ENCODE results near the gene CCNT2.

The CCNT2 gene

DNA sequence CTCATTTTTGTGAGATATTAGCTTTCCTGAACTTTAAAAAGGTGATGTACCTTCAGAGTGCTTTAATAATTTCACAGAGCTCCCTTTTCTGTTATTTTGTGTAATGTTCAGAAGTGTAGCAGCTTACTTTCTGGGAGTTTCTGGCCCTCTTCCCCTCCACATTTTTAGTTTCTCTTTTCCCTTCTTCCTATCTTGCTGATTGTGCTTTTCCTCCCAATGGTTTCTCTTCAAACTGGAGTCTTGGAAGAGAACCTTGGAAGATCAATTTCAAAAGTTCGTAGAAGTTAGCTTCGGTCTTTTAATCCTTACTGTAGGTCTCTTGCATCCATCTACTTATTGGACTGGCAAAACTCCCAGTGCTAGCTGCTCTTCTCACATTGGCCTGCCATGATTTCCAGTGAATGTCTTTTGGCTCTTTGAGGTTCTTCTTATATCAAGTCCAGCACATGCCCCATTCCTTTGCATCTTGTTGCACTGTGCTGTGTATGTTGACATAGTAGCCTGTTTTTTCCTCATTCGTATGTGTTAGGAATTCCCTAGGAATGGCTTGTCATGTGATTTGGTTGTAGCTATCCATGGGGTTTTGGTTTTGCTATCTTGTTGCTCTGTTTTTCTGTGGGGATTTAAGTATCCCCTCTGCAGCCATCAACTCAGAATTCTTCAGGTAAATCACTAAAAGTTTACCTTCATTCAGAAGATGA is 7.8 kb downstream of the CCNT2 start:
- TF ChIP-seq SIN3A (IDR thresholded peaks at IDR 0.05; ENCODE audit: borderline replicate concordance, insufficient read depth, low read length) (no peak), TAF1 (IDR thresholded peaks at IDR 0.05; ENCODE audit: borderline replicate concordance, insufficient read depth, low read length) (no peak), FOXP2 (optimal IDR thresholded peaks at IDR 0.05; ENCODE audit: borderline replicate concordance, extremely low read depth, extremely low read length, insufficient read depth) (no peak), POLR2AphosphoS5 (IDR thresholded peaks at IDR 0.05; ENCODE audit: low read depth, low read length) (no peak)
- TF ChIP-seq, protein P1, sequence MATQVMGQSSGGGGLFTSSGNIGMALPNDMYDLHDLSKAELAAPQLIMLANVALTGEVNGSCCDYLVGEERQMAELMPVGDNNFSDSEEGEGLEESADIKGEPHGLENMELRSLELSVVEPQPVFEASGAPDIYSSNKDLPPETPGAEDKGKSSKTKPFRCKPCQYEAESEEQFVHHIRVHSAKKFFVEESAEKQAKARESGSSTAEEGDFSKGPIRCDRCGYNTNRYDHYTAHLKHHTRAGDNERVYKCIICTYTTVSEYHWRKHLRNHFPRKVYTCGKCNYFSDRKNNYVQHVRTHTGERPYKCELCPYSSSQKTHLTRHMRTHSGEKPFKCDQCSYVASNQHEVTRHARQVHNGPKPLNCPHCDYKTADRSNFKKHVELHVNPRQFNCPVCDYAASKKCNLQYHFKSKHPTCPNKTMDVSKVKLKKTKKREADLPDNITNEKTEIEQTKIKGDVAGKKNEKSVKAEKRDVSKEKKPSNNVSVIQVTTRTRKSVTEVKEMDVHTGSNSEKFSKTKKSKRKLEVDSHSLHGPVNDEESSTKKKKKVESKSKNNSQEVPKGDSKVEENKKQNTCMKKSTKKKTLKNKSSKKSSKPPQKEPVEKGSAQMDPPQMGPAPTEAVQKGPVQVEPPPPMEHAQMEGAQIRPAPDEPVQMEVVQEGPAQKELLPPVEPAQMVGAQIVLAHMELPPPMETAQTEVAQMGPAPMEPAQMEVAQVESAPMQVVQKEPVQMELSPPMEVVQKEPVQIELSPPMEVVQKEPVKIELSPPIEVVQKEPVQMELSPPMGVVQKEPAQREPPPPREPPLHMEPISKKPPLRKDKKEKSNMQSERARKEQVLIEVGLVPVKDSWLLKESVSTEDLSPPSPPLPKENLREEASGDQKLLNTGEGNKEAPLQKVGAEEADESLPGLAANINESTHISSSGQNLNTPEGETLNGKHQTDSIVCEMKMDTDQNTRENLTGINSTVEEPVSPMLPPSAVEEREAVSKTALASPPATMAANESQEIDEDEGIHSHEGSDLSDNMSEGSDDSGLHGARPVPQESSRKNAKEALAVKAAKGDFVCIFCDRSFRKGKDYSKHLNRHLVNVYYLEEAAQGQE (IDR thresholded peaks at IDR 0.05; ENCODE audit: insufficient read depth in 1 of 2, low read depth in 2 of 2, low read length in 2 of 2): no peak

DNA sequence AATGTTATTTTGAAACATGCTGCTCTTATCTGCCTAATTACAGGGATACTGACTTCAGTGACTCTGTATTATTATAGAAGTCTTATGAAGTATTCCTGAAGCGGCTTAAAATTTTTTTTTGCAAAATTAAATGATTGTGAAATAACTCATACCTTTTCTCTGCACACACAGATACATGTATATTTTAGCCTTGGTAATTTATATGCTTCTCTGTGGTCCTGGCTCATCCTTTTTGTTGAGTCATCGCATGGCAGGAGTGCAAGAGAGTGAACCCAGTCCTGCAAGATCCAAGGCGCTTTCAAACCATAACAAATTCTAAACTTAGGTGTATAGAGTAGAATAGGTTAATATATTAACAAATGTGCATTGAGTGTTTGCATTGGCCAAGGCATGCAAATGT is 8.6 kb downstream of the CCNT2 start:
- TF ChIP-seq POLR2AphosphoS5 (IDR thresholded peaks at IDR 0.05; ENCODE audit: low read depth, low read length) (no peak), TAF1 (IDR thresholded peaks at IDR 0.05; ENCODE audit: borderline replicate concordance, insufficient read depth, low read length) (no peak), SIN3A (IDR thresholded peaks at IDR 0.05; ENCODE audit: borderline replicate concordance, insufficient read depth, low read length) (no peak), FOXP2 (optimal IDR thresholded peaks at IDR 0.05; ENCODE audit: borderline replicate concordance, extremely low read depth, extremely low read length, insufficient read depth) (no peak)
- TF ChIP-seq, protein P1 (IDR thresholded peaks at IDR 0.05; ENCODE audit: insufficient read depth in 1 of 2, low read depth in 2 of 2, low read length in 2 of 2): no peak

DNA sequence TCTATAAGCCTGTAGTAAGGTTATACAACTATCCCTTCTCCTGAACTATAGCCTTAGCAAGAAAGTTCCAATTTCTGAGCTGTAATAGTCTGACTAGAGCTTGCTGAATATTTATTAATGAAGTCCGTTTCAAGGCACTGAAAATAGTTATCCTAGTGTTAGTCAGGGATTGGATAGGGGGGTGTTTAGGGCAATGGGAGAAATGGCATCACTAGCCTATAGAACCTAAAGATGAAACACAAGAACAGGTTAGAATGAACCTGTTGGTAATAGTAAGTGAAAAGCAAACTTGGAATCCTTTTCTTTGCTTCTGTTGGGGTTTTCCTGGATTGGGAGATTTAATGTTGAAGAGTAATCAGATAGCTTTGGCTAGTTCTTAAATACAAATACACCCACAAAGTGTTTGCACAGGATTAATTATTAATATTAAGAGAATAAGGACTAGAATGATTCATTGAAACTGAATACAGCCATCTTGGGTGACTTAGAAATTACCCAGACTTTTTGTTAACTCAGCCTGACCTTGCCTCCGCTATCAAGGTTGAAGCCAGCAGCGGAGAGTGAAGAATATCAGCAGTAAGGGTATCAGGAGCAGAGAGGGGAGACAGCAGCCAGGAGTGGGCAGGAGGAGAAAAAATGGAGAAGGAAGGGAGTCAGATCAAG is 14.4 kb downstream of the CCNT2 start:
- TF ChIP-seq POLR2AphosphoS5 (IDR thresholded peaks at IDR 0.05; ENCODE audit: low read depth, low read length) (no peak), SIN3A (IDR thresholded peaks at IDR 0.05; ENCODE audit: borderline replicate concordance, insufficient read depth, low read length) (no peak), FOXP2 (optimal IDR thresholded peaks at IDR 0.05; ENCODE audit: borderline replicate concordance, extremely low read depth, extremely low read length, insufficient read depth) (no peak), TAF1 (IDR thresholded peaks at IDR 0.05; ENCODE audit: borderline replicate concordance, insufficient read depth, low read length) (no peak)
- TF ChIP-seq, protein P1 (IDR thresholded peaks at IDR 0.05; ENCODE audit: insufficient read depth in 1 of 2, low read depth in 2 of 2, low read length in 2 of 2): no peak

- TF ChIP-seq TAF1 (IDR thresholded peaks at IDR 0.05; ENCODE audit: borderline replicate concordance, insufficient read depth, low read length) (no peak), SIN3A (IDR thresholded peaks at IDR 0.05; ENCODE audit: borderline replicate concordance, insufficient read depth, low read length) (no peak)
These were observed 15.1 kb downstream of the CCNT2 start for GRCh38 chr2:134933732-134934131.

GRCh38 chr2:134934150-134934549 is 15.5 kb downstream of the CCNT2 start:
- TF ChIP-seq SIN3A (IDR thresholded peaks at IDR 0.05; ENCODE audit: borderline replicate concordance, insufficient read depth, low read length) (no peak), TAF1 (IDR thresholded peaks at IDR 0.05; ENCODE audit: borderline replicate concordance, insufficient read depth, low read length) (no peak), POLR2AphosphoS5 (IDR thresholded peaks at IDR 0.05; ENCODE audit: low read depth, low read length) (no peak), FOXP2 (optimal IDR thresholded peaks at IDR 0.05; ENCODE audit: borderline replicate concordance, extremely low read depth, extremely low read length, insufficient read depth) (no peak)
- TF ChIP-seq, protein P1 (IDR thresholded peaks at IDR 0.05; ENCODE audit: insufficient read depth in 1 of 2, low read depth in 2 of 2, low read length in 2 of 2): no peak

Data from PFSK-1 (cell line).